Stimulated activated CD8-positive, alpha-beta memory T cell treated with anti-CD3 and anti-CD28 coated beads, Interleukin-4, amount 100 ng/mL, for 24 hours (primary cell): ENCODE measurements around the gene MRPS26.
A peak's percentile ranks its signal among the peaks of the same experiment; 100 is the strongest.
"Not testable (repeated sequence)": the region's sequence is repeated elsewhere in the genome, so short reads cannot be mapped to it uniquely, and the experiment has no call there.

Experiments
- DNase-seq: peaks from one replicate; pipeline ENCODE4 v3.0.0-alpha.2; 2020; ENCODE audit warnings: low read depth

MRPS26 gene

GRCh38 chr20:3042625-3043024, 3.2 kb upstream of the MRPS26 start:
- DNase-seq, result no peak

GRCh38 chr20:3043322-3043721, 2.5 kb upstream of the MRPS26 start, which contains the start of gene GNRH2:
Gene GNRH2 (plus strand): TSS chr20:3043622. CDS start chr20:3044415, 793 bp downstream.
- DNase-seq, result no peak

- no peak for DNase-seq
Observed at GRCh38 chr20:3044336-3044965, 1.4 kb upstream of the MRPS26 start.

- peak; percentile 29 for DNase-seq
Observed at GRCh38 chr20:3045042-3045815, 623 bp upstream of the MRPS26 start.

- DNase-seq, result no peak
Observed at GRCh38 chr20:3046677-3047462, 1.0 kb downstream of the MRPS26 start.

- no peak for DNase-seq
Observed at GRCh38 chr20:3047486-3048419, 1.9 kb downstream of the MRPS26 start.

- no peak for DNase-seq
Observed at GRCh38 chr20:3051385-3052019, 5.7 kb downstream of the MRPS26 start.

GRCh38 chr20:3059489-3059888, 13.6 kb downstream of the MRPS26 start:
- DNase-seq, result no peak

GRCh38 chr20:3064119-3064518, 18.3 kb downstream of the MRPS26 start:
- not testable (repeated sequence) for DNase-seq

GRCh38 chr20:3067139-3068014, 21.5 kb downstream of the MRPS26 start:
- no peak for DNase-seq

GRCh38 chr20:3068075-3068474, 22.2 kb downstream of the MRPS26 start:
- DNase-seq, result no peak

- DNase-seq, result no peak
Observed at GRCh38 chr20:3068986-3069900, 23.4 kb downstream of the MRPS26 start.

GRCh38 chr20:3070725-3071124, 24.9 kb downstream of the MRPS26 start:
- DNase-seq, result no peak

- DNase-seq, result no peak
Observed at GRCh38 chr20:3071266-3071609, 25.4 kb downstream of the MRPS26 start.

- DNase-seq, result peak; percentile 50
Observed at GRCh38 chr20:3071610-3072529, 26.0 kb downstream of the MRPS26 start, which contains the start of gene OXT. Gene OXT (plus strand): TSS chr20:3071620. CDS start chr20:3071656, 36 bp downstream.

- DNase-seq, result no peak
Observed at GRCh38 chr20:3072530-3073250, 26.8 kb downstream of the MRPS26 start.

- DNase-seq, result not testable (repeated sequence)
Observed at GRCh38 chr20:3073251-3073643, 27.4 kb downstream of the MRPS26 start.
